Measurements from ENCODE around the gene RBM33.
A peak's percentile ranks its signal among the peaks of the same experiment; 100 is the strongest.

RBM33 gene

GRCh38 chr7:155631155-155631554, 13.3 kb upstream of the RBM33 start:
- no peak for DNase-seq

- no peak for DNase-seq
Measured at GRCh38 chr7:155635817-155636216, 8.6 kb upstream of the RBM33 start.

GRCh38 chr7:155637155-155637554, 7.3 kb upstream of the RBM33 start:
- no peak for DNase-seq

- no peak for DNase-seq
Measured at GRCh38 chr7:155638366-155638765, 6.1 kb upstream of the RBM33 start.

GRCh38 chr7:155639958-155640520, 4.4 kb upstream of the RBM33 start:
- no peak for DNase-seq

- DNase-seq: no peak
Measured at GRCh38 chr7:155640629-155641028, 3.8 kb upstream of the RBM33 start.

GRCh38 chr7:155643804-155644177, 670 bp upstream of the RBM33 start:
- DNase-seq: no peak

GRCh38 chr7:155644971-155645509, 579 bp downstream of the RBM33 start:
- peak; percentile 54 for DNase-seq

- DNase-seq: no peak
Measured at GRCh38 chr7:155645662-155646061, 1.2 kb downstream of the RBM33 start.

GRCh38 chr7:155646669-155647068, 2.2 kb downstream of the RBM33 start:
- no peak for DNase-seq

GRCh38 chr7:155647302-155647701, 2.8 kb downstream of the RBM33 start:
- DNase-seq: no peak

GRCh38 chr7:155647734-155648133, 3.3 kb downstream of the RBM33 start:
- DNase-seq: no peak

GRCh38 chr7:155648752-155649339, 4.4 kb downstream of the RBM33 start:
- DNase-seq: no peak

- no peak for DNase-seq
Measured at GRCh38 chr7:155649588-155649987, 5.1 kb downstream of the RBM33 start.

- DNase-seq: no peak
Measured at GRCh38 chr7:155652156-155653114, 8.0 kb downstream of the RBM33 start.

- no peak for DNase-seq
Measured at GRCh38 chr7:155653803-155654202, 9.3 kb downstream of the RBM33 start.

- no peak for DNase-seq
Measured at GRCh38 chr7:155656891-155657290, 12.4 kb downstream of the RBM33 start.

GRCh38 chr7:155660059-155660757, 15.7 kb downstream of the RBM33 start:
- no peak for DNase-seq

GRCh38 chr7:155660758-155661093, 16.3 kb downstream of the RBM33 start:
- no peak for DNase-seq

GRCh38 chr7:155662343-155663043, 18.0 kb downstream of the RBM33 start:
- DNase-seq: no peak

- DNase-seq: no peak
Measured at GRCh38 chr7:155663937-155664336, 19.5 kb downstream of the RBM33 start.
